SU-DHL-6 (cell line): Measurements from ENCODE around the gene B4GALT5.

Experiments
- EZH2phosphoT487 ChIP-seq: fragments of 200-600 bp; sonication (generic), shearing (Covaris generic); conservative IDR thresholded peaks from 2 replicates; pipeline ENCODE4 v1.6.1; 2018; ENCODE audit warnings: mild to moderate bottlenecking, antibody characterized with exemption, low read length, moderate library complexity, mixed read lengths
- TF ChIP-seq, protein P1 (sequence below): fragments of 200-600 bp; sonication (generic); IDR thresholded peaks from one replicate; pipeline ENCODE4 v1.5.1; 2017; ENCODE audit warnings: antibody characterized with exemption, mild to moderate bottlenecking, low read length, moderate library complexity; ENCODE audit not compliant: insufficient read depth, poor library complexity, severe bottlenecking

DNA sequence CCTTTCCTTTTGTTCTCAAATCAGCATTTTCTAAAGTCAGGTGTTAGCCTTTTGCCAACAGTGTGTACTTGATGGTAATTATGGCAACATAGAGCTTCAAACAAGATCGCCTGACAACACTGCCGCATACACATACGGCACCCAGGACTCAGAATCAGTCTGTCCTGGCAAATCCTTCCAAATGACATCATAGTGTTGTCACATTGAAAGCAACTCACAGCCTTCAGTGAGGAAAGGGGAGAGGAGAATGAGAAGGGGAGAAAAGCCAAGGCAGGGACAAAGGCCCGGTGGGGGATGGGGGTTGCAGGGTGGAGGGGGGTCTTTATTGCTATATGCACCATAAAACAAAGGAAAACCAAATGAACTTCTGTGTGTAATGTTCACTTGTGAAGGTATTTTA is 80.0 kb downstream of the B4GALT5 start:
- TF ChIP-seq, protein P1, sequence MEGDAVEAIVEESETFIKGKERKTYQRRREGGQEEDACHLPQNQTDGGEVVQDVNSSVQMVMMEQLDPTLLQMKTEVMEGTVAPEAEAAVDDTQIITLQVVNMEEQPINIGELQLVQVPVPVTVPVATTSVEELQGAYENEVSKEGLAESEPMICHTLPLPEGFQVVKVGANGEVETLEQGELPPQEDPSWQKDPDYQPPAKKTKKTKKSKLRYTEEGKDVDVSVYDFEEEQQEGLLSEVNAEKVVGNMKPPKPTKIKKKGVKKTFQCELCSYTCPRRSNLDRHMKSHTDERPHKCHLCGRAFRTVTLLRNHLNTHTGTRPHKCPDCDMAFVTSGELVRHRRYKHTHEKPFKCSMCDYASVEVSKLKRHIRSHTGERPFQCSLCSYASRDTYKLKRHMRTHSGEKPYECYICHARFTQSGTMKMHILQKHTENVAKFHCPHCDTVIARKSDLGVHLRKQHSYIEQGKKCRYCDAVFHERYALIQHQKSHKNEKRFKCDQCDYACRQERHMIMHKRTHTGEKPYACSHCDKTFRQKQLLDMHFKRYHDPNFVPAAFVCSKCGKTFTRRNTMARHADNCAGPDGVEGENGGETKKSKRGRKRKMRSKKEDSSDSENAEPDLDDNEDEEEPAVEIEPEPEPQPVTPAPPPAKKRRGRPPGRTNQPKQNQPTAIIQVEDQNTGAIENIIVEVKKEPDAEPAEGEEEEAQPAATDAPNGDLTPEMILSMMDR: no peak
- no peak for TF ChIP-seq EZH2phosphoT487
